Activated T-cell treated with anti-CD3 and anti-CD28 coated beads for 24 hours (primary cell): Measurements from ENCODE around the gene LMNTD1.
"Not testable (repeated sequence)": the region's sequence is repeated elsewhere in the genome, so short reads cannot be mapped to it uniquely, and the experiment has no call there.

Experiments used
- DNase-seq: peaks from one replicate; pipeline ENCODE4 v3.0.0-alpha.2; 2020; ENCODE audit warnings: low read depth

Gene LMNTD1

GRCh38 chr12:25433024-25433423, 120.1 kb downstream of the LMNTD1 start:
- DNase-seq, result no peak

- no peak for DNase-seq
Observed at GRCh38 chr12:25427337-25428249, 125.5 kb downstream of the LMNTD1 start.

GRCh38 chr12:25426821-25427220, 126.3 kb downstream of the LMNTD1 start:
- DNase-seq, result not testable (repeated sequence)
